Osteocyte (in vitro differentiated cells): ENCODE data around the gene CRYGD. TPM values are rescaled to one million over a fixed set of nuclear protein-coding genes. Genes with fewer than 3 reads are reported as not detected.

ENCODE experiments used
- DNase-seq: peaks from one replicate; pipeline ENCODE4 v3.0.0; 2021; ENCODE audit warnings: mixed read lengths; ENCODE audit not compliant: unreplicated experiment; ENCODE audit errors: extremely low spot score
- H3K27ac Mint-ChIP-seq: one replicate; pipeline ENCODE4 v1.8.0; 2021; ENCODE audit warnings: mild to moderate bottlenecking, mixed read lengths; ENCODE audit not compliant: unreplicated experiment
- H3K27me3 Mint-ChIP-seq: one replicate; pipeline ENCODE4 v1.8.0; 2021; ENCODE audit warnings: mixed read lengths; ENCODE audit not compliant: unreplicated experiment
- H3K36me3 Mint-ChIP-seq: one replicate; pipeline ENCODE4 v1.8.0; 2021; ENCODE audit warnings: mixed read lengths; ENCODE audit not compliant: unreplicated experiment
- H3K4me1 Mint-ChIP-seq: one replicate; pipeline ENCODE4 v1.8.0; 2021; ENCODE audit warnings: mixed read lengths; ENCODE audit not compliant: unreplicated experiment
- H3K4me3 Mint-ChIP-seq: one replicate; pipeline ENCODE4 v1.8.0; 2021; ENCODE audit warnings: mild to moderate bottlenecking, moderate library complexity, mixed read lengths; ENCODE audit not compliant: unreplicated experiment
- H3K9me3 Mint-ChIP-seq: one replicate; pipeline ENCODE4 v1.8.0; 2021; ENCODE audit warnings: mixed read lengths; ENCODE audit not compliant: unreplicated experiment
- total RNA-seq: library from RNA; stranded (reverse); gene quantifications from 2 replicates; pipeline ENCODE4 v1.2.1, GENCODE V29; 2021
- TF ChIP-seq, protein P1 (sequence below): fragments of 200-600 bp; sonication (generic); IDR thresholded peaks from 2 replicates; pipeline ENCODE4 v1.5.0; 2021; ENCODE audit warnings: antibody characterized with exemption, mild to moderate bottlenecking, moderate library complexity

CRYGD gene
- total RNA-seq, 1 donor from 2014 or later = not detected

DNA sequence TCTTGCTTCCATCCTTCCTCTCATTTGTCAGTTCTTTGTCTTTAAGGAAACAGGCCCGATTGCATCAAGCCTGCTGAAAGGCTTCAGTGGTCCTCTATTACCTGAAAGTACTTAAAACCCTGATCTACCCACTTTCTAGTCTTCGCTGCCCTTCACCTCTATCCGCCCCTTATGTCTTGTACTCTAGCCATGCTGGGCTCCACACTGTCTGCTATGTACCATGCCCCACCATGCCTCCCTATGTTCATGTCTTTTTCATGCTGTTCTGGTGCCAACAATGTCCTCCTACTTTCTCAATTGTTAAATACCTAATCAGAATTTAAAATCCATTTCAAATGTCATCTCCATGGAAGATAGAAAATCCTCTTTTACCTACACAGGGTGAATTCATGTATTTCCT lies 28.2 kb downstream of the CRYGD start:
- no peak for DNase-seq
- H3K27me3 Mint-ChIP-seq = peaks cover 5% of the 10 kb centered on the region
- peaks cover 3% of the 10 kb centered on the region for H3K4me1 Mint-ChIP-seq
- no peak overlapping the region for H3K4me3 Mint-ChIP-seq
- no peaks in the 10 kb centered on the region for H3K9me3 Mint-ChIP-seq
- TF ChIP-seq, protein P1, sequence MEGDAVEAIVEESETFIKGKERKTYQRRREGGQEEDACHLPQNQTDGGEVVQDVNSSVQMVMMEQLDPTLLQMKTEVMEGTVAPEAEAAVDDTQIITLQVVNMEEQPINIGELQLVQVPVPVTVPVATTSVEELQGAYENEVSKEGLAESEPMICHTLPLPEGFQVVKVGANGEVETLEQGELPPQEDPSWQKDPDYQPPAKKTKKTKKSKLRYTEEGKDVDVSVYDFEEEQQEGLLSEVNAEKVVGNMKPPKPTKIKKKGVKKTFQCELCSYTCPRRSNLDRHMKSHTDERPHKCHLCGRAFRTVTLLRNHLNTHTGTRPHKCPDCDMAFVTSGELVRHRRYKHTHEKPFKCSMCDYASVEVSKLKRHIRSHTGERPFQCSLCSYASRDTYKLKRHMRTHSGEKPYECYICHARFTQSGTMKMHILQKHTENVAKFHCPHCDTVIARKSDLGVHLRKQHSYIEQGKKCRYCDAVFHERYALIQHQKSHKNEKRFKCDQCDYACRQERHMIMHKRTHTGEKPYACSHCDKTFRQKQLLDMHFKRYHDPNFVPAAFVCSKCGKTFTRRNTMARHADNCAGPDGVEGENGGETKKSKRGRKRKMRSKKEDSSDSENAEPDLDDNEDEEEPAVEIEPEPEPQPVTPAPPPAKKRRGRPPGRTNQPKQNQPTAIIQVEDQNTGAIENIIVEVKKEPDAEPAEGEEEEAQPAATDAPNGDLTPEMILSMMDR = no peak
- no peaks in the 10 kb centered on the region for H3K36me3 Mint-ChIP-seq
- H3K27ac Mint-ChIP-seq = no peak overlapping the region

GRCh38 chr2:208093128-208093527 lies 31.2 kb downstream of the CRYGD start:
- TF ChIP-seq, protein P1 = no peak
- Mint-ChIP-seq H3K36me3 (no peaks in the 10 kb centered on the region), H3K4me3 (no peak overlapping the region), H3K27me3 (peaks cover 5% of the 10 kb centered on the region), H3K27ac (no peak overlapping the region), H3K4me1 (peaks cover 2% of the 10 kb centered on the region), H3K9me3 (peaks cover 3% of the 10 kb centered on the region)
- no peak for DNase-seq

GRCh38 chr2:208092093-208092832 lies 32.1 kb downstream of the CRYGD start:
- Mint-ChIP-seq H3K4me3 (no peak overlapping the region), H3K9me3 (peaks cover 3% of the 10 kb centered on the region), H3K27ac (no peak overlapping the region), H3K4me1 (no peaks in the 10 kb centered on the region), H3K27me3 (peaks cover 5% of the 10 kb centered on the region), H3K36me3 (no peaks in the 10 kb centered on the region)
- TF ChIP-seq, protein P1 = no peak
- DNase-seq = no peak

GRCh38 chr2:208090420-208090819 lies 33.9 kb downstream of the CRYGD start:
- no peak for DNase-seq
- H3K36me3 Mint-ChIP-seq = no peaks in the 10 kb centered on the region
- H3K4me1 Mint-ChIP-seq = no peaks in the 10 kb centered on the region
- H3K4me3 Mint-ChIP-seq = no peak overlapping the region
- TF ChIP-seq, protein P1 = no peak
- H3K27ac Mint-ChIP-seq = no peak overlapping the region
- H3K27me3 Mint-ChIP-seq = peaks cover 11% of the 10 kb centered on the region
- H3K9me3 Mint-ChIP-seq = peaks cover 3% of the 10 kb centered on the region

DNA sequence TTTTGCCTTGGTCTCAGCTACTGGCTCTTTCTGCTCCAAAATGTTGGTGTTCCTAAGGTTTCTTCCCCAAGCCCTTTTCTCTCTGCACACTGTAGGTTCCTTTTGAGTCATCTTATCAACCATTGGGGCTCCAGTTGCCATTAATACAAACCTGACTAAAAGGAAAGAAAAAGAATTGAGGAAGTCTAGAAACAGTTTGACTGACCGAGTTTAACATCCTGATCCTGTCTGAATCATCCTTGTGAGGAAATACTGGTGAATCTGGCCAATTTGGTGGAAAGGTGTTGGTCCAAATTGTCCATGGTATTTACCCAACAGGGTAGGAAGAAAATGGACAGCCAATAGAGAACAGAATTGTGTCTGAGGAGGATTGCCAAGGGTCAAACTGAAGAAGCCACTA lies 38.3 kb downstream of the CRYGD start:
- Mint-ChIP-seq H3K36me3 (no peaks in the 10 kb centered on the region), H3K9me3 (peaks cover 7% of the 10 kb centered on the region), H3K27ac (no peak overlapping the region), H3K27me3 (peaks cover 13% of the 10 kb centered on the region), H3K4me1 (no peaks in the 10 kb centered on the region), H3K4me3 (no peak overlapping the region)
- TF ChIP-seq, protein P1 = no peak
- DNase-seq = no peak
